ENCODE data around the gene AGBL4. TPM values are rescaled to one million over a fixed set of nuclear protein-coding genes. Genes with fewer than 3 reads are reported as not detected.

The AGBL4 gene
- total RNA-seq, 1 experiment from 2014 or later = not detected

GRCh38 chr1:49026230-49026811 is 997.4 kb downstream of the AGBL4 start:
- Histone ChIP-seq H3K79me2 (ENCODE audit: insufficient read depth, low read length) (no peaks in the 10 kb centered on the region), H3K9me3 (ENCODE audit: control insufficient read depth in 1 of 2, insufficient read depth in 1 of 2, low read depth in 1 of 2, low read length in 2 of 2) (peaks cover 0 to 3% of the 10 kb centered on the region in 2 experiments; a peak in 1 of 4 replicates), H3K4me2 (ENCODE audit: low read length) (no peak overlapping the region), H2AFZ (ENCODE audit: low read depth, low read length, poor library complexity, severe bottlenecking) (no peak overlapping the region), H4K20me1 (ENCODE audit: insufficient read depth) (no peaks in the 10 kb centered on the region), H3K9ac (ENCODE audit: low read length) (no peak overlapping the region), H3K4me1 (ENCODE audit: control insufficient read depth in 1 of 2, insufficient read depth in 2 of 2, low read length in 2 of 2) (no peaks in the 10 kb centered on the region), H3K27ac (ENCODE audit: low read depth, low read length) (no peak overlapping the region), H3K36me3 (ENCODE audit: control insufficient read depth in 1 of 2, insufficient read depth in 2 of 2, low read length in 2 of 2) (no peaks in the 10 kb centered on the region), H3K4me3 (replicated peaks in 1 of 2; ENCODE audit: low read depth in 1 of 2, low read length in 2 of 2) (no peak overlapping the region), H3K9me2 (ENCODE audit: insufficient read depth) (no peaks in the 10 kb centered on the region), H3K27me3 (ENCODE audit: insufficient read depth, low read length) (no peaks in the 10 kb centered on the region)
- ATAC-seq (no peak), DNase-seq (ENCODE audit: low read depth, low spot score) (no peak)
- no TSS peak for BruUV-seq (replicated peaks)
- ChIA-PET POLR2A (no interaction called here), CTCF (no interaction called here), RAD21 (ENCODE audit: low non-redundant PET in 1 of 2, low total read pairs in 2 of 2, uncharacterized antibody in 2 of 2, unreplicated experiment in 2 of 2) (no interaction called here)
- TF ChIP-seq ZNF274 (IDR thresholded peaks at IDR 0.05; ENCODE audit: low read depth, low read length) = no peak
- no peak for TF ChIP-seq CTCF (IDR thresholded peaks at IDR 0.05 in 2 of 3, conservative IDR thresholded peaks at IDR 0.05 in 1 of 3; ENCODE audit: borderline replicate concordance in 1 of 3, insufficient read depth in 1 of 3, low read depth in 2 of 3, low read length in 2 of 3)
- no peak for TF ChIP-seq CEBPB (IDR thresholded peaks at IDR 0.05; ENCODE audit: low read depth)
- no peak for TF ChIP-seq ZFX (IDR thresholded peaks at IDR 0.05)
- TF ChIP-seq ZBTB33 (IDR thresholded peaks at IDR 0.05; ENCODE audit: extremely low read depth, insufficient replicate concordance, low read length) = no peak
- intact Hi-C loops (cut with micrococcal nuclease) = no loop called here

Data from HCT116 (cell line).